ENCODE data around the gene LCN15.
"Not testable (repeated sequence)": the region's sequence is repeated elsewhere in the genome, so short reads cannot be mapped to it uniquely, and the experiment has no call there.

The LCN15 gene

DNA sequence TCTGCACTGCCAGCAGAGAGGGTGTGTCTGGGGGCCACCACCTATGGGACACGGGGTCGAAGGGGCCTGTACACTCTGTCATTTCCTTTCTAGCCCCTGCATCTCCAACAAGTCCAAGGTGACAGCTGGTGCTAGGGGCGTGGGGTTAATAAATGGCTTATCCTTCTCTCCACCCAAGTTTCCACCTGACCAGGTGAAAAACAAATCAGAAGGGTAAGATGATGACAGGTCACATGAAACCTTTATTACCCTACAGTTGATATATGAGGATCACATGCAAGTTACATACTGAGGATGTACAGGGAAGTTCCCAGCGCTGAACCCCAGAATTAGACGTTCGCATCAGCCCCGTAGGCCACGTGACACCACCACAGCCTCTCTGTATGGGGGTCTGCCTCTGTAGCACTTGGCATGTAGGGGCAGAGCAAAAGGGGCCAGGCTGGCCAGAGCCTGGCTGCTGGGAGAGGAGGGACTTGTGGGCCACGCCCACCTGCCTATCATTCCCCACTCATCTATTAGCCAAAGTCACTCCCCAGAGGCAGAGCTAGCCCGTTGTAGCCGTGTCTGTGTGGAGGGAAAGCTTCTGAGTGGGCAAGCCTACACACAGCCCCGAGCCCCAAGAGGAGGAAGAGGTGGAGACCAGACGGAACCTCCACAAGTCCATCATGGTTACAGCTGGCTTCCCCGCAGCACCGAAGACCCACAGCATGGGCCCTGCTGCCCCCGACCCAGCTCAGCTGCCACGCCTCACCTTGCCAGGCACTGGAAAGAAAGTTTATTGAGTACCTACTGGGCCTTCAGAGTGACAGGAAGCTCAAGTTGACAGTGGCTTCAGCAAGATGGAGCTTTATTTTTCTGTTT lies 29.0 kb upstream of the LCN15 start:
- H3K9ac ChIP-seq (ENCODE audit: insufficient read length, low read depth), result no peak overlapping the region
- H3K4me3 ChIP-seq (ENCODE audit: insufficient read length, low read depth), result no peak overlapping the region
- peaks cover 26% of the 10 kb centered on the region for H3K36me3 ChIP-seq (ENCODE audit: insufficient read depth, insufficient read length, low read length)
- no peaks in the 10 kb centered on the region for H3K27me3 ChIP-seq (ENCODE audit: insufficient read depth, insufficient read length)
- DNase-seq (ENCODE audit: low read depth, low spot score), result no peak
- H3K9me3 ChIP-seq (ENCODE audit: insufficient read depth, low read length), result no peaks in the 10 kb centered on the region
- TF ChIP-seq YY1 (IDR thresholded peaks at IDR 0.05; ENCODE audit: insufficient read depth, insufficient read length) (no peak), SUZ12 (IDR thresholded peaks at IDR 0.05; ENCODE audit: extremely low read depth, insufficient read depth, insufficient read length) (no peak), ZNF274 (IDR thresholded peaks at IDR 0.05; ENCODE audit: low read depth, low read length) (no peak)
- peaks cover 17% of the 10 kb centered on the region for H3K4me1 ChIP-seq (ENCODE audit: insufficient read depth, insufficient read length)

DNA sequence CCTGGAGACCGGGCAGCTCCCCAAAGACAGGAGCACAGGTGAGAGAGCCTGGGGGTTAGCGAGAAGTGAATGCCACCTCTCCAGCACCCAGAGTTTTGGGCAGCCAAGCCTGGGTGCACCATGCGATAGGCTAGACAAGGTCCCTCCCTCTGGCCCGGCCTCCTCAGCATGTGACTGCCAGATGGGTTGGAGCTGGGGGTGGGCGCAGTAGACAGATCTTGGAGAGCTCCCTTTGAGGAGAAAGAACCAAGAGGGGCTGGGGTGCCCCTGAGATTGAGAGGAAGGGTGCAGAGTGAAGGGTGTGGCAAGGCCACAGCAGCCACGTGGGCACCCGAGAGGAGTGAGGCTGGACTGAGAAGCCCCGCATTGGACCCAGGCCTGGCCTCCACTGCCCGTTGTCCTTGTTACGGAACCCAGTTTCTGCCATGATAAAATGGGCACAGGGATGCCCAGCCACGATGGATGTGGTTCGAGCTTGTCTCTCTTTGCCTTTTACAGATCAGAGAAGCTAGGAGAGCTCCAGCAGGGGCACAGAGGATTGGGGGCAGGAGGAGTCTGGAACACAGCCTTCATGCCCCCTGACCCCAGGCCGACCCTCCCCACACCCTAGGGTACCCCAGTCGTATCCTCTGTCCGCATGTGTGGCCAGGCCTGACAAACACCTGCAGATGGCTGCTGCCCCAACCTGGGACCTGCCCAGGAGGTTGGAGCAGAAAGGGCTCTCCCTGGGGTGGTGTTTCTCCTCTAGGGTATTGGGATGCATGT lies 28.2 kb upstream of the LCN15 start:
- H3K4me3 ChIP-seq (ENCODE audit: insufficient read length, low read depth), result no peak overlapping the region
- DNase-seq (ENCODE audit: low read depth, low spot score), result no peak
- no peaks in the 10 kb centered on the region for H3K9me3 ChIP-seq (ENCODE audit: insufficient read depth, low read length)
- peaks cover 5% of the 10 kb centered on the region for H3K27me3 ChIP-seq (ENCODE audit: insufficient read depth, insufficient read length)
- peaks cover 26% of the 10 kb centered on the region for H3K36me3 ChIP-seq (ENCODE audit: insufficient read depth, insufficient read length, low read length)
- H3K9ac ChIP-seq (ENCODE audit: insufficient read length, low read depth), result peak overlapping the region; percentile 24
- TF ChIP-seq YY1 (IDR thresholded peaks at IDR 0.05; ENCODE audit: insufficient read depth, insufficient read length) (no peak), ZNF274 (IDR thresholded peaks at IDR 0.05; ENCODE audit: low read depth, low read length) (no peak), SUZ12 (IDR thresholded peaks at IDR 0.05; ENCODE audit: extremely low read depth, insufficient read depth, insufficient read length) (no peak)
- H3K4me1 ChIP-seq (ENCODE audit: insufficient read depth, insufficient read length), result peaks cover 17% of the 10 kb centered on the region

GRCh38 chr9:136791516-136792276 lies 27.4 kb upstream of the LCN15 start:
- Histone ChIP-seq H3K4me3 (ENCODE audit: insufficient read length, low read depth) (peak overlapping the region; percentile 94), H3K9ac (ENCODE audit: insufficient read length, low read depth) (peak overlapping the region; percentile 91), H3K27me3 (ENCODE audit: insufficient read depth, insufficient read length) (peaks cover 8% of the 10 kb centered on the region), H3K36me3 (ENCODE audit: insufficient read depth, insufficient read length, low read length) (peaks cover 26% of the 10 kb centered on the region), H3K9me3 (ENCODE audit: insufficient read depth, low read length) (no peaks in the 10 kb centered on the region), H3K4me1 (ENCODE audit: insufficient read depth, insufficient read length) (peaks cover 17% of the 10 kb centered on the region)
- TF ChIP-seq YY1 (IDR thresholded peaks at IDR 0.05; ENCODE audit: insufficient read depth, insufficient read length) (no peak), ZNF274 (IDR thresholded peaks at IDR 0.05; ENCODE audit: low read depth, low read length) (no peak), SUZ12 (IDR thresholded peaks at IDR 0.05; ENCODE audit: extremely low read depth, insufficient read depth, insufficient read length) (no peak)
- DNase-seq (ENCODE audit: low read depth, low spot score), result no peak

DNA sequence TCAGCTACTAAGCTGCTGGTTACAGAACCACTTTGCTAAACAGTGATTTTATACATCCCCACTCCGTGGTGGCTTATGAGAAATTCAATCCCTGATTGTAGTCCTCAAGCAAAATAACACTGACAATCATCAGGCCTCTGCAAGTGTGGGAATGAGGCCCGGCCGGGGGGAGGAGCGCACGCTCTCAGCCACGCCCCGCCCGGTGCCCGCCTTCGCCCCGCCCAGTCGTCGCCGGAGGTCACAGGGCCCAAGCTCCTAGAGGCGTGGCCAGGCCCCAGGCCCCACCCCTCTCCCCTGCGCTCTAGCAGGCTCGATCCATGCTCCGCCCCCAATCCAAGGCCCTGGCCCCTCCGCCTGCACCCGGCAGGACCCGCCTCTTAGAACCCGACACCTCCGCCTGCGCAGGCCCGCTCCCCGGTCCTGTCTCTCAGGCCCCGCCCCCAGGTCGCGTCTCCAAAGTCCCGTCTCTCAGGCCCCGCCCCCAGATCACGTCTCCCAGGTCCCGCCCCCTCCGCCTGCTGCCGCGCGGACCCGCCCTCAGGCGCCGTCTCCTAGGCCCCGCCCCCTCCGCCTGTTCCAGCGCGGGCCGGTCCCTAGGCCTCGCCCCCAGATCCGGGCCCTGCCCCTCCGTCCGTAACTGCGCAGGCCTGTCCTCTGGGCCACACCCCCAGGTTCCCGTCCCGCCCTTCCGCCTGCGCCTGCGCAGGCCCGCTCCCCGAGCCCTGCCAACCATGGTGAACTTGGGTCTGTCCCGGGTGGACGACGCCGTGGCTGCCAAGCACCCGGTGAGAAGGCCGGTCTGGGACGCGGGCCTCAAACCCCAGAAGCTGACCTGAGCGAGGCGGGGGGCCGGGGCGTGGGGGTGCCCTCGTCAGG lies 26.6 kb upstream of the LCN15 start, which contains the start of gene TMEM141:
Gene TMEM141 (plus strand): TSS at position 705 of the 876 bp plus-strand sequence. CDS start 27 bp downstream, at position 732.
- Histone ChIP-seq H3K36me3 (ENCODE audit: insufficient read depth, insufficient read length, low read length) (peaks cover 26% of the 10 kb centered on the region), H3K9ac (ENCODE audit: insufficient read length, low read depth) (peak within 1 kb of the TSS; percentile 91), H3K27me3 (ENCODE audit: insufficient read depth, insufficient read length) (peaks cover 8% of the 10 kb centered on the region), H3K9me3 (ENCODE audit: insufficient read depth, low read length) (no peaks in the 10 kb centered on the region), H3K4me1 (ENCODE audit: insufficient read depth, insufficient read length) (peaks cover 13% of the 10 kb centered on the region), H3K4me3 (ENCODE audit: insufficient read length, low read depth) (peak within 1 kb of the TSS; percentile 94)
- no peak for TF ChIP-seq SUZ12 (IDR thresholded peaks at IDR 0.05; ENCODE audit: extremely low read depth, insufficient read depth, insufficient read length)
- no peak for TF ChIP-seq ZNF274 (IDR thresholded peaks at IDR 0.05; ENCODE audit: low read depth, low read length)
- TF ChIP-seq YY1 (IDR thresholded peaks at IDR 0.05; ENCODE audit: insufficient read depth, insufficient read length), result no peak
- peak; percentile 99 for DNase-seq (ENCODE audit: low read depth, low spot score)

- no peak for TF ChIP-seq SUZ12 (IDR thresholded peaks at IDR 0.05; ENCODE audit: extremely low read depth, insufficient read depth, insufficient read length)
- no peak for TF ChIP-seq ZNF274 (IDR thresholded peaks at IDR 0.05; ENCODE audit: low read depth, low read length)
- no peak for TF ChIP-seq YY1 (IDR thresholded peaks at IDR 0.05; ENCODE audit: insufficient read depth, insufficient read length)
- no peak for DNase-seq (ENCODE audit: low read depth, low spot score)
- H3K27me3 ChIP-seq (ENCODE audit: insufficient read depth, insufficient read length), result peaks cover 8% of the 10 kb centered on the region
- no peaks in the 10 kb centered on the region for H3K9me3 ChIP-seq (ENCODE audit: insufficient read depth, low read length)
- no peak overlapping the region for H3K4me3 ChIP-seq (ENCODE audit: insufficient read length, low read depth)
- H3K9ac ChIP-seq (ENCODE audit: insufficient read length, low read depth), result no peak overlapping the region
- H3K36me3 ChIP-seq (ENCODE audit: insufficient read depth, insufficient read length, low read length), result peaks cover 23% of the 10 kb centered on the region
- peaks cover 9% of the 10 kb centered on the region for H3K4me1 ChIP-seq (ENCODE audit: insufficient read depth, insufficient read length)
These were observed 25.2 kb upstream of the LCN15 start for GRCh38 chr9:136789523-136789937.

GRCh38 chr9:136788644-136789522 lies 24.6 kb upstream of the LCN15 start:
- not testable (repeated sequence) for H3K27me3 ChIP-seq (ENCODE audit: insufficient read depth, insufficient read length); H3K4me3 ChIP-seq (ENCODE audit: insufficient read length, low read depth); H3K9me3 ChIP-seq (ENCODE audit: insufficient read depth, low read length); DNase-seq (ENCODE audit: low read depth, low spot score); H3K9ac ChIP-seq (ENCODE audit: insufficient read length, low read depth); H3K4me1 ChIP-seq (ENCODE audit: insufficient read depth, insufficient read length)
- peaks cover 20% of the 10 kb centered on the region for H3K36me3 ChIP-seq (ENCODE audit: insufficient read depth, insufficient read length, low read length)

All from NT2/D1 (cell line).